ENCODE measurements around the gene VDAC2.
"Not testable (repeated sequence)": the region's sequence is repeated elsewhere in the genome, so short reads cannot be mapped to it uniquely, and the experiment has no call there.

VDAC2 gene

GRCh38 chr10:75201793-75202307 lies 8.7 kb upstream of the VDAC2 start:
- DNase-seq = no peak

GRCh38 chr10:75202321-75203045 lies 8.1 kb upstream of the VDAC2 start:
- DNase-seq = no peak

- not testable (repeated sequence) for DNase-seq
These were observed 7.5 kb upstream of the VDAC2 start for GRCh38 chr10:75203046-75203620.

GRCh38 chr10:75203724-75204123 lies 6.9 kb upstream of the VDAC2 start:
- DNase-seq = no peak

- no peak for DNase-seq
These were observed 4.7 kb upstream of the VDAC2 start for GRCh38 chr10:75205908-75206307.

GRCh38 chr10:75206638-75207037 lies 4.0 kb upstream of the VDAC2 start:
- not testable (repeated sequence) for DNase-seq

GRCh38 chr10:75207079-75207856 lies 3.3 kb upstream of the VDAC2 start:
- DNase-seq = no peak

GRCh38 chr10:75207857-75208144 lies 2.8 kb upstream of the VDAC2 start:
- DNase-seq = no peak

GRCh38 chr10:75208181-75208580 lies 2.4 kb upstream of the VDAC2 start:
- DNase-seq = no peak

- peak; percentile 23 for DNase-seq
These were observed 1.3 kb upstream of the VDAC2 start for GRCh38 chr10:75209086-75209920.

GRCh38 chr10:75209921-75210281 lies 695 bp upstream of the VDAC2 start:
- DNase-seq = peak; percentile 79

- peak; percentile 44 for DNase-seq
These were observed 553 bp downstream of the VDAC2 start for GRCh38 chr10:75211007-75211691.

- DNase-seq = no peak
These were observed 1.7 kb downstream of the VDAC2 start for GRCh38 chr10:75212343-75212742.

- DNase-seq = no peak
These were observed 9.7 kb downstream of the VDAC2 start for GRCh38 chr10:75220274-75220673.

- DNase-seq = not testable (repeated sequence)
These were observed 10.9 kb downstream of the VDAC2 start for GRCh38 chr10:75221492-75221891.

GRCh38 chr10:75223507-75223906 lies 12.9 kb downstream of the VDAC2 start:
- DNase-seq = no peak

- DNase-seq = no peak
These were observed 15.5 kb downstream of the VDAC2 start for GRCh38 chr10:75226095-75226494.

- DNase-seq = no peak
These were observed 16.1 kb downstream of the VDAC2 start for GRCh38 chr10:75226656-75227055.

- DNase-seq = no peak
These were observed 17.7 kb downstream of the VDAC2 start for GRCh38 chr10:75228278-75228677.

GRCh38 chr10:75228834-75229233 lies 18.2 kb downstream of the VDAC2 start:
- DNase-seq = no peak

GRCh38 chr10:75229971-75230370 lies 19.4 kb downstream of the VDAC2 start:
- no peak for DNase-seq

GRCh38 chr10:75230600-75231038 lies 20.0 kb downstream of the VDAC2 start:
- DNase-seq = peak; percentile 75
